Stimulated activated CD4-positive, alpha-beta T cell treated with anti-CD3 and anti-CD28 coated beads, Interleukin-4, amount 100 ng/mL, for 48 hours (primary cell): ENCODE results near the gene ATP6V0D1.
"Not testable (repeated sequence)": the region's sequence is repeated elsewhere in the genome, so short reads cannot be mapped to it uniquely, and the experiment has no call there.

ENCODE experiments used
- DNase-seq, 2 donors: peaks; one replicate each; pipeline ENCODE4 v3.0.0-alpha.2; 2020; ENCODE audit warnings: low read depth in 2 of 2

ATP6V0D1 gene

DNA sequence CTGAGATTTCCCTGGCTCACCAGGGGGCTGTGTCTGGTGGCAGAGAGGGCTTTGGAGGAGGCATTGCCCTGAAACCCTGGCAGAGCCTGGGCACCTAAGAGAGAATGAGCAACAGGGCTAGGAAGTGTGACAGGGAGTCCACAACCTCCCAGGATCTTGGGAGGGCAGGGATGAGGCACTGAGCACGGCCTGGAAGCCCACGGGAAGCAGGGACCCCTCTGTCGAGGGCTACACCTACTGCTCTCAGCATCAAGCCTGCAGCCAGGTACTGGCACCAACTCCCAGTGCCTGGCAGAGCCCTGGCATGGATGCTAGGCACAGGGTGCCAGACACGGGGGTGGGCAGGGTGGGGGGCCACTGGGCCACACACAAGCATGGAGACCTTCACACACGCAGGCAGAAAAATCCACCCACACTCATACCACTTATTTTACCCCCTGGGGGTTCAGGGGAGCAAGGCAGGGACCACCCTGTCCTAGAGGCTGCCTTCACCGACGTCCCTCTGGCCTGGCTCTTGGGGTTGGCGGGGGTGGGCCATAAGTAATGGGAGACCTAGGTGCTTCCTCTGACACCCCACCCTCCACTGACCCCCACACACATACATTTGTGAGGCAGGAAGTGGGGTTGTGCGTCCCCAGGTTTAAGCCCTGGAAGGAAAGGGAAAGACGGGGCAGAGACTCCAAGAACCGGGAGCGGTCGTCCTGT, 51.0 kb downstream of the ATP6V0D1 start:
- no peak for DNase-seq

DNA sequence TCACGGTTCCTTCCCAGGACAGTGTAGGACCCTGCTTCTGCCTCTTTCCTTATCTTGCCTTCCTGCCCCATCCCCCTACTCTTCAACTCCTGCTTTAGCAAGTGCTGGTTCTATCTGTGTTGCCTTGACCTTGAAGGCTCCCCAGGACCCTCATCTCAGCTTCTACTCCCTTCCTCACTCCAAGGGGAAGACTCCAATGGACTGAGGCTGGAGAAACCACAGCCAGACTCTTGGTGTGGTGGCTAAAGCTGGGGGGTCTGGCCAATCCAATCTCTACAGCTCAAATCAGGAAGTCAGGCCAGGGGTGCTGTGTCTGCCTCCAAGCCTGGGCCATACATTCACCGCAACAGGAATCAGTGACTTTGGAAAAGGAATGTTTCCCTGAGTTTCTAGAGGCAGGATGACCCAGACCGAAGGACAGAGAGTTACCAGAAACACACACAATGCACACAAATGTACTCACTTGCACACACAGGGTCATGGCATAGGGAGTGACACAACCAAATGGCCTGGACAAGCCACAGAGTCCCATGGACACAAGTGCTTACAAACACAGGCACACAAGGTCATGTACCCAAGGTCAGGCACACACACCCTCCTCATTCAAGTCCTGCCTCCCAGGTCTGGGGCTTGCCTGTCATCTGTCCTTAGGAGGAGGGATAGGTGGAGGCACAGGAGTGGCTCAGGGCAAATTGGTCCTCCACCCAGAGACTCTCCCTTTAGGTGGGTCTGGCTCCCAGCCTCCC, 51.7 kb downstream of the ATP6V0D1 start:
- DNase-seq: no peak

DNA sequence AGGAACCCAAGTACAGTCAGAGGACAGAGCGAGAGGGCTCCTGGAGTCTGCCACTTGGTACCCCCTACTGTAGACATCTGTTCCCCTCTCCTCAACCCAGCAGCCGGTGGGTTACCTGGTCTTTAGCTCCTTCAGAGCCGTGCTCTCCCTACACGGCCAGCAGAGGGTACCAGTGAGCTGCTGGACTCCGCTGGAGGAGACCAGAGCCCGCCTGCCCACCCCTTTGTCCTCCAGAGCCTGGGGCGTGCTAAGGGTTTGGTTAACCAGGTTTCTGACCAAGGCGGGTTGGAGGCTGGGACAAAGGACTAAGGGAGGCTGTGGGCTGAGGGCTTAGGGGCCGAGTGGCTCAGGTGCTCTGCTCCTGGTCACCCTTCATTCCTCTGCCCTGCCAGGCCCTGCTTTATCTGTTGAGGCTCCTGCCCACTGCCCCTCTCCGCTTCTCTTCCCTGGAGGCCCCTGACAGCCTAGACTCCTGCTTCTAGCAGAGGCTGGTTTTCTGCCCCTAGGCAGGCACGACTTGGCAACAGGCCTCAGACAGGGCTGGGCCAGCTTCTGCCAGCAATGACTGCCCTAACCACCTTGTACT, 52.7 kb downstream of the ATP6V0D1 start:
- DNase-seq: peak; percentile 47 to 53

DNA sequence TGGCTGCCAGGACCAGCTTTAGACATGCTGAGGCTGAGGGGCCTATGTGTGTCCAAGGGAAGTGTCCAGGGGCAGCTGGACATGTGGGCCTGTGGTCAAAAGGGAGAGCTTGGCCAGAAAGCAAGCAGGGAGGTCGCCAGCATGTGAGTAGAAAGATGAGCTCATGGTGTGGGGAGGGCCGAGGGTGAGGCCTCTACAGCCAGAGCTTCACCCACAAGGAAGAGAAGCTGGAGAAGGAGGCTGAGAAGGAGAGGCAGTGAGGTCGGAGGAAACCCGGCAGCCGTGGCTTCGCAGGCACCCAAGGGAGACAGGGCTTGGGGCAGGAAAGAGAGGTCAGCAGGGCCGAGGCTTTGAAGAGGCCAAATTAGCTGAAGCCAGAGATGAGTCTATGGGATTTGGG, 54.0 kb downstream of the ATP6V0D1 start:
- no peak for DNase-seq

DNA sequence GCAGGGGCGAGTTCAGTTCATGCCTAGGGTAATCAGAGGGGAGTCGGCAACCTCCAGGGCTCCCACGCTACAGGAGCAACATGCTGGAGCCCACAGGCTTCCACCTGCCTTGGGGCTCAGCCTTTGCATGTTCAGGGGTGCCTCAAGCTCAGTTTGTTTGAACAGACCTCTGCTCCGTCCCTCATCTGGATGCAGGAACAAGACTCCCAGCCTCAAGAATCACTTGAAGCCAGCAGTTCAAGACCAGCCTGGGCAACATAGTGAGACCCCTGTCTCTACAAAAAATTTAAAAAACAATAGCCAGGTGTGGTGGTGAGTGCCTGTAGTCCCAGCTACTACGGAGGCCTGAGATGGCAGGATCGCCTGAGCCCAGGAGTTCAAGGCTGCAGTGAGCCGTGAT, 54.9 kb downstream of the ATP6V0D1 start:
- DNase-seq: no peak

DNA sequence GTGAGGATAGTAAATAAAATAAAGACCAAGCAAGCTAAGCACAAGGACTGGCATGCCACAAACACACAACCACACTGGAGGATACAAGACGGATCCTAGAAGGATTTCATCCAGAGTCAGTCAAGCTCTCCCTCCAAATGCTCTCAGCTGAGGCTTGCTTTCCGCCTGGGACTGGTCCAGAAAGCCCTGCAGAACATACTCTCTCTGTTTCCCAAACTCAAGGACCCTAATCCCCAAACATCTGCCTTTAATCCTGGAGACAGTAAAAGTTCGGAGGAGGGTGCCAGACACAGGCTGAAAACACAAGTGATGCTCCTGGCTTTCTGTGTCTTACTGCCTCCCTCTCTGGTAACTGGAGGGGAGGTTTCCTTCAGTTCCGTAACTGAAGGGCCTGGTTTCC, 55.4 kb downstream of the ATP6V0D1 start:
- no peak for DNase-seq

DNA sequence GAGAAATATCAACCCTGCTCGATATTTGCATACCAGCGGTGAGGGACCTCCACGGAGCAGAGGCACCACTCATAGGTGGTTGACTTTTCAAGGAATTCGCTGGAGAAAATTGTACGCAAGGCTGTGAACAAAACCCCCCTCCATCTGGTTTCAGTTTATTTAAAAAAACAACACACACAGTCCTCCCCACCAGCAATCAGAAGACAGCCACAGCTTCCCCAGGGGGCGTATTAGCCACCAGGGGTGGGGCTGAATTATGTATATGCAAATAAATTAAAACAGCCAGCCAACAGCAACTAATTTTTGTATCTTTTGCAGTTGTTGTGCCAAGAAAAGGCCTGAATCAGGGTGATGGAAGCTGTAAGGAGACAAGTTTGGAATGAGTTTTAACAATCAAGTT, 55.9 kb downstream of the ATP6V0D1 start:
- DNase-seq: no peak

DNA sequence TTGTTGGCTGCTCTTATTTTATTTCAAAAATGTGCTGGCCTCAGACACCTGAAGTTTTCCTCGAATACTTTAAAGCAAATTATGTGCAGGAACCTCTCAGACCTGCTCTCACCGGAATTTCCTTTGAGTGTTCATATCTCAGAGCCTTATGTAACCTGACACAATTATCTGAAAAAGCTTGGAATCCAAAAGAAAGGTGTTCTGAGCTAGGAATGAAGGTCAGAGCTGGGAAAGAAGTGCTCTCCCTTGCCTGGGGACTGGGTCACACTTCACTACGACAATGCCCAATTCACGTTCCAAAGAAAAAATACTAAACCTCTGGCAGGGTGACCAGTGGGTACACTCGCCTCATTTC, 56.7 kb downstream of the ATP6V0D1 start:
- no peak for DNase-seq

DNA sequence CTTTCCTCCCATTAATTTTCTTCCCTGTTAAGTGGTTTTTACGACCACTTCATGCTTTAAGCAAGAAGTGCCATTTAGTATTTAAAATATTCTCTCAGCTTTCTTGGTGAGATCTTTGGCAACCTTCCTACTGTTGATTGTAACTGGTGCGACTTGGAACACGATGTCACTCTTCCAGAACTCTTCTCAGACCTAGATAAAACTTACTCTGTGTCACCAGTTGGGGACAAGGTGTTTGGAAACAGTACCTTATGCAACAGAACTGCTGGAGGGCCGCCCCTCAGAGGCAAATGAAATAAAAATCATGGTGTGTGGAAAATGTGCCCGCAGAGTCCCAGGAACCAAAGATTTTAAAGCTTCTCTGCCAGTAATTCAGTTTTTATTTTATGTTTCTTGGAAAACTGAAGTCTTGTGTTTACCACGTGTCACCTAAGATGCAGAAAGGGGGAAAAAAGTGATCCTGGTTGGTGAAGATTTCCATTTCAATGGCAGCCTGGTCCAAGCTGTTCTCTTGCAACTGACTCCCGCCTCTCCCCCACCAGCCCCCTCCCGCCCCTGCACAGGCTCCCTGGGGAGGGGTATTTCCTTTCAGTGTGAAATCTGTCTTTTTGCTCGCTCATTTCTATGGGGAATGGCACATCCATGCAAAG, 57.2 kb downstream of the ATP6V0D1 start:
- DNase-seq: no peak

DNA sequence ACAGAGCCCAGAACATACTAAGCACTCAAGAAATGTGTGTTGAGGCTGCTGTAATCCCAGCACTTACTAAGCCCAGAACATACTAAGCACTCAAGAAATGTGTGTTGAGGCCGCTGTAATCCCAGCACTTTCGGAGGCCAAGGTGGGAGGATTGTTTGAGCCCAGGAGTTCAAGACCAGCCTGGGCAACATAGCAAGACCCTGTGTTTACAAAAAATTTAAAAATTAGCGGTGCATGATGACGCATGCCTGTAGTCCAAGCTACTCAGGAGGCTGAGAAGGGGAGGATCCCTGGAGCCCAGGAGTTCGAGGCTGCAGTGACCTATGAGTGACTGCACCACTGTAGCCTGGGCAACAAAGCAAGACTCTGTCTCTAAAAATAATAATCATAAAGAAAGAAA, 57.9 kb downstream of the ATP6V0D1 start:
- no peak for DNase-seq

DNA sequence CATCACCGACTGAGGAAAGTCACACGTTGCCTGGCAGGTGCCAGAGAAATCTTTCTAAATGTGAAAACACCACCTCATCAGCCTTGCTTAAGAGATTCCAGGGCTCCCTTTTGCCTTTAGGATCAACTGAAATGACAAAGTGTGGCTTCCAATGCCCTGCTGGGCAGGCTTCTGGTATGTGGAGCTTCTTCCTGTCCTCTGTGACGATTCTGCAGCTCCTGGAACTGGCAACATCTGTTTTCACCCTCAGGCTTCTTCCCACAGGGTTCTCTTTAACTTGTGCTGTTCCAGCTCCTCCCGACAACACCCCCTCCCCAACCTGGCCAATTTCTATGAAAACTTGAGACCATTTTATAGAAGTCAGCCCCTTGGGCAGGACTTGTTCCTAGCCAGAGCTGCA, 59.9 kb downstream of the ATP6V0D1 start:
- no peak for DNase-seq

DNA sequence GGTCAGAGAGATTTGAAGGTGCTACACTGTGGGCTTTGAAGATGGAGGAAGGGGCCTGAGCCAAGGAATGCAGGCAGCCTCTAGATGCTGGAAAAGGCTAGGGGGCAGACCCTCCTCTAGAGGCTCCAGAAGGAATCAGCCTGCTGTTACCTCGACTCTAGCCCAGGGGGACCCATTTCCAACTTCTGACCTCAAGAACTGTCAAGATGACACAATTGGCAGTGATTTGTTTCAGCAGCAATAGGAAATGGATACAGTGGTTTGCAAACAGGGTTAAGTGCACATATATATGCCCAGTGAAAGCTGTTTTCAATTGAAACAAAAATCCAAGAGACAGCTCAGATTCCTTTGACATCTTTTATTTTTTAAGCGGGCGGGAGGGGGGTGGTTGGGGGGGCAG, 61.0 kb downstream of the ATP6V0D1 start:
- DNase-seq: no peak

DNA sequence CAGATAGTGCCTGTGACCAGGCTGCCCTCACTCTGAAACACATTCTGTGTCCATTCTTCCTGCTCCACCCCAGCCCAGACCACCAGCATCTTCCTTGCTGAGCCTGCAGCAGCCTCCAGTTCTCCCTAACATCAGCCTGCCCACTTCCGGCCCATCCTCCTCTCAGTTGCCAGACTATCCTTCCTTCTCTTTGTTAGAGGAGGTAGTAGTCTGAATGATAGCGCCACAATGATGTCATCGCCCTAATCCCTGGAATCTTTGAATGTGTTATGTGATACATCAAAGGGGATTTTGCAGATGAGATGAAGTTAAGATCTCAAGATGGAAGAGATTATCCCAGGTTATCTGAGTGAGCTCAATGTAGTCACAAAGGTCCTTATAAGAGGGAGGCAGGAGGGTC, 61.5 kb downstream of the ATP6V0D1 start:
- no peak for DNase-seq

DNA sequence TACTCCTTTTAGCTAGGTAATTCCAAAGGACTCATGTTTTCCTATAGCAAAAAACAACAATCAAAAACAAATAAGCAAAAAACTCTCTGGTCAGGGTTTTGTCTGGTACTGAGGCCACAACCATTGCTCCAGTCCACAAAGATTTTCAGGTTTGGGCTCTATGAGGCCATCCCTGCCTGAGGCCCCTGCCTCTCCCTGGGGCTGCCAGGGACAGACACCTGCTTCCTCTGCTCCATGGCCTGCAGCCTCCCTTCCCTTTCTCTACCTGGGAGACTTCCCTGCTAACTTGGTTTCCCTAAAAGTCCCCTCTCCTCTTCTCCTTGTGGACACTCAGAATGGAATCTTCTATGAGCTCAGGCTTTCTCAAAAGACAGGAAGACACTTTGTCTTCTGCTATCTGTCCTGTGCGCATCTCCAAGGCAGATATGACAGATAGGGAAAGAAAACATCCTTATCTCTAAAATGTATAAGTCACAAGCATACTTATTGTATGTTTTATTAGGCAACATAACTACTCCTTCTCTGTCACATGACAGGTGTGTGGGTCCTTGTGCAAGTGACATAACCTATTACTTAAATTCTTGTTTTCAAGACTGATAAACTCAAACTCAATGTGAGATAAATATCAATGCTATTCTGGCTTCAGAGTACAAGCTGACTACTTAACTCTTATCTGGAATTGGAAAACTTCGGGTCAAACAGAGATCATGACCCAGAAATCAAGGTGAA, 63.5 kb downstream of the ATP6V0D1 start:
- no peak for DNase-seq

DNA sequence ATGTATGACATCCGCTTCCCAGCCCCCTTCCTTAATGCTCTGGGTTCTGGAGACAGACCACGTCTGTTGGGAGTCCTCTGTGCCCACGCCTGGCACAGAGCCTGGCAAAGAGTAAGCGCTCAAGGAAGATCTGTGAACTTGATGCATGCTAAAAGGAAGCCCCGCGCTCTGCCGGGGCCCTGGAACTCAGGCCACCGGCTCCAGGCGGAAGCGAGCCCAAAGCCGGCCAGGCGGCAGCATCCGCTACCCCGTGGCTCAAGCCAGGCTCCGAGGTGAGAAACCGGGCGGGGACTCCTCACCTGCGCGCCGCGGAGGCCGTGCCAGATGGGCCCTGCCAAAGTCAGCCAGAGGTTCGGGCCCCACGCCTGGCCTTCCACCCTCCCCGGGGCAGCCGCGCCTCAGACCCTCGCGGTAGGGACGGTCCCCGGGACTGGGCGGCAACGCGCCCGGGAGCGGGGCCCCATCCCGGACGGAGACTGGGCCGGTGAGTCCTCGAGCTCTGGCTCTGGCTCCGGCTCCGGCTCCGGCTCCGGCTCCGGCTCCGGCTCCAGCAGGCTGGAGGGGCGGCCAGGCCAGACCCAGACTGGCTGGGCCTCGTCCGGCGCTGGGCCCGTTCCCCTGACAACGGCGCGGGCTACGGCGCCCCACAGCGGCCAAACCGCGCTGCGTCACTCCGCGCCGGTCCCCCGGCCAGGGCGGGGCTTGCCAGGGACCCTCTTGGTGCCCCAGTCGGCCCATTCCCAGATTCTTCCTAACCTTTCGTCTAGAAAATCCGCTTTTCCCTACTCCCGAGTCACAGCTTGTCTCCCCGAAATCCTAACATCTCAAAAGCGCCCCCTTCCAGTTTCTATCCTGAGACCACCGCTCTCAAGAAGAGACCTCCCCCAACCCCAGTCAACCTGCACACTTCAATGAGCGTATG, 64.8 kb downstream of the ATP6V0D1 start, which contains the start of gene ZDHHC1:
Gene ZDHHC1 (minus strand): TSS at position 606 of the 922 bp plus-strand sequence. CDS start 8,702 bp downstream, outside the sequence.
- peak; percentile 46 to 50 for DNase-seq

DNA sequence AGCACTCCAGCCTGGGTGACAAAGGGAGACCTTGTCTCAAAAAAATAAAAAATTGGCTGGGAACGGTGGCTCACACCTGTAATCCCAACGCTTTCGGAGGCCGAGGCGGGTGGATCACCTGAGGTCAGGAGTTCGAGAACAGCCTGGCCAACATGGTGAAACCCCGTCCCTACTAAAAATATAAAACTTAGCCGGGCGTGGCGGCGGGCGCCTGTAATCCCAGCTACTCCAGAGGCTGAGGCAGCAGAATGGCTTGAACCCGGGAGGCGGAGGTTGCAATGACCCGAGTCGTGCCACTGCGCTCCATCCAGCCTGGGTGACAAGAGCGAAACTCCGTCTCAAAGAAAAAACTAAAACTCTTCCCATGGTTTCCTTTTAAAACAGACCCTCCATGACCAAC, 65.5 kb downstream of the ATP6V0D1 start:
- not testable (repeated sequence) for DNase-seq

DNA sequence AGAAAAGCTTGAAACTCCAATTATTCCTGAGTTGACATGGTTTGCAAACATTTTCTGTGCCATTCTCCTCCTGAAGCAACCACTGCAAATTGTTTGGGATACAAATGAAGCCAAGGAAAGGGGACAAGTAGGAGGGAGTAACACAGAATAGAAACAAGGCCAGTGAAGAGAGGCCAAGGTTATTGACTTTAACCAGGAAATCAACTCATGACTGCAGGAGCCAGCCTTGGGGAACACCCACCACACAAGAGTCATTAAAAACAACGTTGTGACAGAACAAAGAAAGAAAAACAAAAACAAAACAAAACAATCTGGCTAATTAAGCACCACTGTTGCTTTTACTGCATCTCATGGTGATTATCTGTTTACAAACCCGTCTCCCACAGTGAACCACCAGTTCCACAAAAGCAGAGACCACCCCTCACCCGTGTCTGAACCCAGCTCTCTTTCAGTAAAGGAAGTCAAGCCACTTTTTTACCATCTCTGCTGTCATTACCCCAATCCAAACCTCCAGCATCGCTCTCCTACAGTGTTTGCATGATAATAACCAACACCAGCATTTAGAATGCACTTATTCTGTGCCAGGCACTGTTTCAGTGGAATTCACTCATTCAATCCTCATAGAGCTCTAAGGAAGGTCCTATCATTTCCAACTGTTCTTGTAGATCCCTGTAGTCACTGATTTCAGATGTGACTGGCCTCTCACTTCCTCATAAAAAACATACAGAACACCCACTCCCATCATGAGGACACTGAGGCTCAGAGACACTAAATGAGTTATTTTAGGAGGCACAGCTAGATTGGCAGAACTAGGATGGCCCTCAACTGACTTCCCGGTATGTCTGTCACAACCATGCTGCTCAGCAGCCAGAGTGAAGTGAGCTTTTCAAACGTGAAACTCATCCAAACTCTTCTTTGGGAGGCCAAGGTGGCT, 66.7 kb downstream of the ATP6V0D1 start:
- no peak for DNase-seq

DNA sequence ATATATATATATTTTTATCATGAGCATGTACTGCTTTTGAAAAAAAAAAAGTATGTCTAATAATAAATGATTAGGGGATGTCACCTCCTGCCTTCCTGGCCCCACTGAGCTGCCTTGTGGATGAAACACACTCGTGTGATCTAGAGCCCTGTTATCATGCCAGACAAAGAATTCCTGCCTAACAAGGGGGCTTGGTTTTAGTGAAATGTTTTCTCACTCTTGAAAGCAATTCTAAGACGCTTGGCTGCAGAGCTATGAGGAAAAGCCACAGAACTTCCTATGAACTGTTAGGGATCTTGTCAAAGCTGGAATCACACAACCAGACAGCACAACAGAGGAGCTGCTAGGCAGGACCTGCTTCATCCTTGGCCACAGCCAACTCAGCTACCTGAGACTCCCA, 68.7 kb downstream of the ATP6V0D1 start:
- DNase-seq: no peak

DNA sequence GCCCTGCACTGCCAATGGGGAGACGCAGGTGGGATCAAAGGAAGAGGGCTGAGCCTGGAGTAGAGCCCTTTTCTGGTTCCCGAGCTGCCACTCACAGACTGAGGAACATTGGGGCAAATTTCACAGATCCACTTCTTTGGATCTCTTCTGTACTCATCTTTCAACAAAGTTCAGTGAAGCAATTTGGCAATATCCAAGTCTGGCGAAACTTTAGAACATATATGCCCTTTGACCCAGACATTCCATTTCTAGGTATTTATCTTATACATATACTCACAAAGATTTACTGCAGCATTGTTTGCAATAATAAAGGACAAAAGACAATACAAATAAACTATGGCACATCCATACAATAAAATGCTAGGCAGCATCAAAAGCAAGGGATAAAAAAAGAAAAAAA, 69.6 kb downstream of the ATP6V0D1 start:
- no peak for DNase-seq

DNA sequence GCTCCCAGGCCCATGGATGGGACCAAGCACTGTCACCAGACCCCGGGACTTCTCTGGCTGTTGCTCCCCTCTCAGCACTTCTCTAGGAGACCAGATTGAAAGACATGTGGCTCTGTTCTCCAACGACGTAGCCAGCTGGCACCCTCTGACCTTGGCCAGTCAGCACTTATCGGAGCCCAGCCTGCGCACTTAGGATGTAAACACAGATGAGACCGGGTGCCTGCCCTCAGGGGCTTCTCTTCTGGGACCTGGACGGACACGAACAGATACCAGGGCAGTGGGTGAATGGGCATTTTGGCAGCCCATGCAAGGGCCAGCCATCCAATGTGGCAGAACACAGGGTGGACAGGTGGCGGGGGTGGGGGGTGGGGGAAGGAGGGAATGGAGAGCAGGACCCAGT, 71.3 kb downstream of the ATP6V0D1 start:
- DNase-seq: no peak
